ENCODE data around the gene TGDS.

DNA sequence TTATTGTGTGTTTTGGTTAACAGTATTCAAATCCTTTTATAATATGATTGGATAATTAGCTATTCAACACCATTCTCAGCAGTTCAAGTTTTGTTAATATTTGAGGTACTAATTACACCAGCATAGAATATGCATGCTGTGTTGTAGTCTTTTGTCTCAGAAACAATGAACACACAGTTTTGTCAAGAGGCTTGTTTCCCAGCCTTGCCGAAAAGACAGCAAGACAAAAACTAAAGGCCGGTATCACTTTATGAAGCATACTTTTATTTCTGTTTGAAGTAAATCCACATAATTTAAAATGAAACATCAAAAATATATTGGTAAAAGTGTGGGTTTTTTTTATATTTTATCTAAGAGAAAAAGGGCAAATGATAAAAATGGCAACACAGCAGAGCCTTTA, 13.2 kb upstream of the TGDS start:
- TF ChIP-seq, protein P1, sequence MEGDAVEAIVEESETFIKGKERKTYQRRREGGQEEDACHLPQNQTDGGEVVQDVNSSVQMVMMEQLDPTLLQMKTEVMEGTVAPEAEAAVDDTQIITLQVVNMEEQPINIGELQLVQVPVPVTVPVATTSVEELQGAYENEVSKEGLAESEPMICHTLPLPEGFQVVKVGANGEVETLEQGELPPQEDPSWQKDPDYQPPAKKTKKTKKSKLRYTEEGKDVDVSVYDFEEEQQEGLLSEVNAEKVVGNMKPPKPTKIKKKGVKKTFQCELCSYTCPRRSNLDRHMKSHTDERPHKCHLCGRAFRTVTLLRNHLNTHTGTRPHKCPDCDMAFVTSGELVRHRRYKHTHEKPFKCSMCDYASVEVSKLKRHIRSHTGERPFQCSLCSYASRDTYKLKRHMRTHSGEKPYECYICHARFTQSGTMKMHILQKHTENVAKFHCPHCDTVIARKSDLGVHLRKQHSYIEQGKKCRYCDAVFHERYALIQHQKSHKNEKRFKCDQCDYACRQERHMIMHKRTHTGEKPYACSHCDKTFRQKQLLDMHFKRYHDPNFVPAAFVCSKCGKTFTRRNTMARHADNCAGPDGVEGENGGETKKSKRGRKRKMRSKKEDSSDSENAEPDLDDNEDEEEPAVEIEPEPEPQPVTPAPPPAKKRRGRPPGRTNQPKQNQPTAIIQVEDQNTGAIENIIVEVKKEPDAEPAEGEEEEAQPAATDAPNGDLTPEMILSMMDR (IDR thresholded peaks at IDR 0.05): no peak
- TF ChIP-seq POLR2A (IDR thresholded peaks at IDR 0.05): no peak

All from esophagus squamous epithelium (tissue), 4 donors.